A673 (cell line): Measurements from ENCODE around the gene DNAJB13.

Source experiments
- CTCF ChIP-seq: fragments of 300-800, 200-600 bp; sonication (generic); conservative IDR thresholded peaks from 2 replicates; pipeline ENCODE4 v1.5.1; 2017; ENCODE audit warnings: low read depth, mild to moderate bottlenecking, antibody characterized with exemption, low read length, moderate library complexity, mixed read lengths
- EZH2 ChIP-seq: fragments of 200-600 bp; sonication (generic); IDR thresholded peaks from 2 replicates; pipeline ENCODE4 v1.6.1; 2017; ENCODE audit warnings: borderline replicate concordance, low read depth, mild to moderate bottlenecking, mixed read lengths, antibody characterized with exemption, low read length; ENCODE audit not compliant: poor library complexity, severe bottlenecking

GRCh38 chr11:74005721-74006517 lies 55.1 kb downstream of the DNAJB13 start:
- TF ChIP-seq CTCF: no peak
- no peak for TF ChIP-seq EZH2
